ENCODE results near the gene KIF6.

Gene KIF6

GRCh38 chr6:39380837-39381549, 344.2 kb downstream of the KIF6 start:
- Histone ChIP-seq H3K9me3 (ENCODE audit: control insufficient read depth, insufficient read depth, low read depth, low read length) (no peaks in the 10 kb centered on the region), H3K27ac (ENCODE audit: extremely low read depth, low read depth, low read length) (no peak overlapping the region), H3K4me1 (ENCODE audit: control insufficient read depth, insufficient read depth, low read length) (no peaks in the 10 kb centered on the region), H3K36me3 (ENCODE audit: control insufficient read depth in 2 of 2, insufficient read depth in 1 of 2, low read length in 2 of 2) (no peaks in the 10 kb centered on the region), H3K4me3 (ENCODE audit: low read depth, low read length) (no peak overlapping the region)
- POLR2A ChIA-PET: no interaction called here
- CTCF ChIA-PET: no interaction called here
- TF ChIP-seq ZNF248 (tag by site-specific recombination; IDR thresholded peaks at IDR 0.05) (no peak), ZNF514 (tag by site-specific recombination; IDR thresholded peaks at IDR 0.05) (no peak), ZBTB10 (tag by site-specific recombination; IDR thresholded peaks at IDR 0.05) (no peak), ZNF426 (tag by site-specific recombination; IDR thresholded peaks at IDR 0.05) (no peak), ZFP69B (tag by site-specific recombination; IDR thresholded peaks at IDR 0.05) (no peak), ZNF558 (tag by site-specific recombination; IDR thresholded peaks at IDR 0.05) (no peak), ZNF140 (tag by site-specific recombination; IDR thresholded peaks at IDR 0.05) (no peak), SCRT2 (tag by site-specific recombination; IDR thresholded peaks at IDR 0.05) (no peak)

- Histone ChIP-seq H3K36me3 (ENCODE audit: control insufficient read depth in 2 of 2, insufficient read depth in 1 of 2, low read length in 2 of 2) (no peaks in the 10 kb centered on the region), H3K27ac (ENCODE audit: extremely low read depth, low read depth, low read length) (no peak overlapping the region), H3K9me3 (ENCODE audit: control insufficient read depth, insufficient read depth, low read depth, low read length) (no peaks in the 10 kb centered on the region), H3K4me1 (ENCODE audit: control insufficient read depth, insufficient read depth, low read length) (no peaks in the 10 kb centered on the region), H3K4me3 (ENCODE audit: low read depth, low read length) (no peak overlapping the region)
- TF ChIP-seq TCF7L2 (IDR thresholded peaks at IDR 0.05; ENCODE audit: borderline replicate concordance, low read depth, low read length): no peak
- TF ChIP-seq ZNF248 (tag by site-specific recombination; IDR thresholded peaks at IDR 0.05): no peak
- TF ChIP-seq, protein P1, sequence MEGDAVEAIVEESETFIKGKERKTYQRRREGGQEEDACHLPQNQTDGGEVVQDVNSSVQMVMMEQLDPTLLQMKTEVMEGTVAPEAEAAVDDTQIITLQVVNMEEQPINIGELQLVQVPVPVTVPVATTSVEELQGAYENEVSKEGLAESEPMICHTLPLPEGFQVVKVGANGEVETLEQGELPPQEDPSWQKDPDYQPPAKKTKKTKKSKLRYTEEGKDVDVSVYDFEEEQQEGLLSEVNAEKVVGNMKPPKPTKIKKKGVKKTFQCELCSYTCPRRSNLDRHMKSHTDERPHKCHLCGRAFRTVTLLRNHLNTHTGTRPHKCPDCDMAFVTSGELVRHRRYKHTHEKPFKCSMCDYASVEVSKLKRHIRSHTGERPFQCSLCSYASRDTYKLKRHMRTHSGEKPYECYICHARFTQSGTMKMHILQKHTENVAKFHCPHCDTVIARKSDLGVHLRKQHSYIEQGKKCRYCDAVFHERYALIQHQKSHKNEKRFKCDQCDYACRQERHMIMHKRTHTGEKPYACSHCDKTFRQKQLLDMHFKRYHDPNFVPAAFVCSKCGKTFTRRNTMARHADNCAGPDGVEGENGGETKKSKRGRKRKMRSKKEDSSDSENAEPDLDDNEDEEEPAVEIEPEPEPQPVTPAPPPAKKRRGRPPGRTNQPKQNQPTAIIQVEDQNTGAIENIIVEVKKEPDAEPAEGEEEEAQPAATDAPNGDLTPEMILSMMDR (tag by site-specific recombination; IDR thresholded peaks at IDR 0.05): no peak
- TF ChIP-seq YY2 (tag by site-specific recombination; IDR thresholded peaks at IDR 0.05): no peak
- TF ChIP-seq ZNF155 (tag by site-specific recombination; IDR thresholded peaks at IDR 0.05): no peak
- TF ChIP-seq ZNF350 (tag by site-specific recombination; IDR thresholded peaks at IDR 0.05): no peak
- TF ChIP-seq MZF1 (tag by site-specific recombination; IDR thresholded peaks at IDR 0.05; ENCODE audit: borderline replicate concordance): no peak
- no peak for TF ChIP-seq ZNF24 (tag by site-specific recombination; IDR thresholded peaks at IDR 0.05)
- no peak for TF ChIP-seq ZNF121 (tag by site-specific recombination; IDR thresholded peaks at IDR 0.05)
- no peak for TF ChIP-seq ZEB2 (tag by site-specific recombination; IDR thresholded peaks at IDR 0.05)
- no peak for TF ChIP-seq ZNF18 (tag by site-specific recombination; IDR thresholded peaks at IDR 0.05)
- TF ChIP-seq ZSCAN30 (tag by site-specific recombination; IDR thresholded peaks at IDR 0.05): no peak
- no peak for TF ChIP-seq ZSCAN16 (tag by site-specific recombination; IDR thresholded peaks at IDR 0.05)
- no peak for TF ChIP-seq ZNF555 (tag by site-specific recombination; conservative IDR thresholded peaks at IDR 0.05)
- TF ChIP-seq SETDB1 (IDR thresholded peaks at IDR 0.05; ENCODE audit: insufficient read length, low read length): no peak
- TF ChIP-seq ZNF146 (tag by site-specific recombination; IDR thresholded peaks at IDR 0.05): no peak
- TF ChIP-seq HOXC10 (CRISPR knock-in tag; IDR thresholded peaks at IDR 0.05): no peak
- TF ChIP-seq ZNF560 (tag by site-specific recombination; IDR thresholded peaks at IDR 0.05; ENCODE audit: borderline replicate concordance): no peak
- ChIA-PET CTCF (interaction anchor here (0.6 to 5.7 kb wide), 8 partner anchors 10 to 930 kb away, joined by 3 to 49 read pairs (median 4); no protein-coding TSS in a partner anchor), POLR2A (no interaction called here)
These were observed 346.2 kb downstream of the KIF6 start for GRCh38 chr6:39378960-39379425.
